ENCODE measurements around the gene C16orf89. TPM values are rescaled to one million over a fixed set of nuclear protein-coding genes. Genes with fewer than 3 reads are reported as not detected.

C16orf89 gene
- total and polyA plus RNA-seq, 2 donors (not counting 1 experiment from before 2014, with no cell fraction given): not detected

DNA sequence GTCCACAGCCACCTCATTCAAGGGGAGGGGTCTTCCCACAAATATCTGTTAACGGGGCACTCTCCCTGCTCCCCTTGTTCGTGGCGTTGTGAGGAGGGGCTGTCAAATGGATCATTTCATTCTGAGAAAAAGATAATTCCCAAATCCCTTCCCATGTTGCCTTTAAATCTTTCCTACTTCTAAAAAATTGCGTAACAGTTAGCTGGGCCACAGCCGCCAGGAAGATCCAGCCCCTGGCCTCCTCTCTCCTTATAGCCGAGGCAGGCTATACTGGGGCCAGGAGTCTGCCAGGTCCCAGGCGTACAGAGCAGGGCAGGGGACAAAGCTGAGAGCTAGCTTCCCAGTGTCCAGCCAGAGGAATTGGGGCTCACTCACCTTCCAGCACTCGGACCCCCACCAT, 430 bp downstream of the C16orf89 start:
- H3K27me3 Mint-ChIP-seq: peaks cover 10% of the 10 kb centered on the region
- no peak for TF ChIP-seq EZH2 (IDR thresholded peaks at IDR 0.05; ENCODE audit: borderline replicate concordance, insufficient read depth, low read depth, low read length, poor library complexity, severe bottlenecking)
- TF ChIP-seq, protein P1, sequence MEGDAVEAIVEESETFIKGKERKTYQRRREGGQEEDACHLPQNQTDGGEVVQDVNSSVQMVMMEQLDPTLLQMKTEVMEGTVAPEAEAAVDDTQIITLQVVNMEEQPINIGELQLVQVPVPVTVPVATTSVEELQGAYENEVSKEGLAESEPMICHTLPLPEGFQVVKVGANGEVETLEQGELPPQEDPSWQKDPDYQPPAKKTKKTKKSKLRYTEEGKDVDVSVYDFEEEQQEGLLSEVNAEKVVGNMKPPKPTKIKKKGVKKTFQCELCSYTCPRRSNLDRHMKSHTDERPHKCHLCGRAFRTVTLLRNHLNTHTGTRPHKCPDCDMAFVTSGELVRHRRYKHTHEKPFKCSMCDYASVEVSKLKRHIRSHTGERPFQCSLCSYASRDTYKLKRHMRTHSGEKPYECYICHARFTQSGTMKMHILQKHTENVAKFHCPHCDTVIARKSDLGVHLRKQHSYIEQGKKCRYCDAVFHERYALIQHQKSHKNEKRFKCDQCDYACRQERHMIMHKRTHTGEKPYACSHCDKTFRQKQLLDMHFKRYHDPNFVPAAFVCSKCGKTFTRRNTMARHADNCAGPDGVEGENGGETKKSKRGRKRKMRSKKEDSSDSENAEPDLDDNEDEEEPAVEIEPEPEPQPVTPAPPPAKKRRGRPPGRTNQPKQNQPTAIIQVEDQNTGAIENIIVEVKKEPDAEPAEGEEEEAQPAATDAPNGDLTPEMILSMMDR (IDR thresholded peaks at IDR 0.05): no peak
- WGBS (ENCODE audit: insufficient coverage): 92% methylated on average over 5 of the region's 8 CpGs
- Histone ChIP-seq H2AFZ (ENCODE audit: insufficient read depth, low read depth, low read length, poor library complexity, severe bottlenecking) (no peak overlapping the region), H3K27me3 (replicated peaks in 1 of 4; ENCODE audit: control extremely low read depth in 1 of 4, control insufficient read depth in 3 of 4, insufficient read depth in 4 of 4, low read length in 3 of 4) (peaks cover 0 to 7% (median 0%) of the 10 kb centered on the region in 4 experiments), H3K36me3 (replicated peaks in 1 of 2; ENCODE audit: control extremely low read depth in 1 of 2, control insufficient read depth in 1 of 2, extremely low read depth in 1 of 2, insufficient read depth in 2 of 2, low read length in 1 of 2) (no peaks in the 10 kb centered on the region), H3K4me3 (ENCODE audit: control extremely low read depth in 1 of 5, extremely low read depth in 1 of 5, insufficient read depth in 1 of 5, low read depth in 2 of 5, low read length in 4 of 5) (no peak overlapping the region), H3K27ac (ENCODE audit: low read length in 2 of 2) (no peak overlapping the region), H3K9ac (ENCODE audit: low read length) (no peak overlapping the region), H3K4me1 (ENCODE audit: control insufficient read depth in 2 of 2, insufficient read depth in 2 of 2, low read length in 2 of 2) (no peaks in the 10 kb centered on the region), H4K20me1 (ENCODE audit: control insufficient read depth, insufficient read depth, low read length, poor library complexity, severe bottlenecking) (no peaks in the 10 kb centered on the region), H3K4me2 (replicated peaks; ENCODE audit: low read depth, low read length, poor library complexity, severe bottlenecking) (no peak overlapping the region), H3K9me3 (ENCODE audit: control extremely low read depth in 1 of 3, control insufficient read depth in 2 of 3, insufficient read depth in 1 of 3, low read length in 2 of 3) (no peaks in the 10 kb centered on the region), H3K79me2 (ENCODE audit: control insufficient read depth, insufficient read depth, low read length) (no peaks in the 10 kb centered on the region)
- ATAC-seq (ENCODE audit: low read depth) (no peak), DNase-seq (no peak)
- no peak overlapping the region for H3K4me3 Mint-ChIP-seq
- intact Hi-C loops (cut with micrococcal nuclease): no loop called here
- no peaks in the 10 kb centered on the region for H3K4me1 Mint-ChIP-seq
- CTCF ChIA-PET: no interaction called here
- no peaks in the 10 kb centered on the region for H3K9me3 Mint-ChIP-seq (ENCODE audit: insufficient read depth)
- no peak overlapping the region for H3K27ac Mint-ChIP-seq
- POLR2A ChIA-PET: no interaction called here

DNA sequence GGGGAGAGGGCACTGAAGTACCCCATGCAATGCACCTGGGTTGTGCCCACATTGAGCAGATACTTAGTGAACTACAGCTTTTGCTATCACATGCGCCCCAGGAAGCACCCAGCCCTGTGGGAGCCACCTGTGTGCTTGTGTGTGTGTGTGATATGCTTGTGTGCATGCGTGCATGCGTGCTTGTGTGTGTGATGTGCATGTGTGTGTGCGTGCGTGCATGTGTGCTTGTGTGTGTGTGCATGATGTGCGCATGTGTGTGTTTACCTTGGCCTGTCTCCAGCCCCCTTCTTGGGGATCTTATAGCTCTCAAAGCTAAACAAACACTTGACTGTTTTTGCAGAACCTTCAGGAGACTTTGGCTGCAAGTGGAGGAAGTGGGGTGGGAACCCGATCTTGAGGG, 841 bp downstream of the C16orf89 start:
- Histone ChIP-seq H3K27me3 (replicated peaks in 1 of 4; ENCODE audit: control extremely low read depth in 1 of 4, control insufficient read depth in 3 of 4, insufficient read depth in 4 of 4, low read length in 3 of 4) (peaks cover 0 to 7% (median 0%) of the 10 kb centered on the region in 4 experiments), H3K9ac (ENCODE audit: low read length) (no peak overlapping the region), H3K4me3 (ENCODE audit: control extremely low read depth in 1 of 5, extremely low read depth in 1 of 5, insufficient read depth in 1 of 5, low read depth in 2 of 5, low read length in 4 of 5) (no peak overlapping the region), H3K79me2 (ENCODE audit: control insufficient read depth, insufficient read depth, low read length) (no peaks in the 10 kb centered on the region), H4K20me1 (ENCODE audit: control insufficient read depth, insufficient read depth, low read length, poor library complexity, severe bottlenecking) (no peaks in the 10 kb centered on the region), H2AFZ (ENCODE audit: insufficient read depth, low read depth, low read length, poor library complexity, severe bottlenecking) (no peak overlapping the region), H3K27ac (ENCODE audit: low read length in 2 of 2) (no peak overlapping the region), H3K36me3 (replicated peaks in 1 of 2; ENCODE audit: control extremely low read depth in 1 of 2, control insufficient read depth in 1 of 2, extremely low read depth in 1 of 2, insufficient read depth in 2 of 2, low read length in 1 of 2) (no peaks in the 10 kb centered on the region), H3K9me3 (ENCODE audit: control extremely low read depth in 1 of 3, control insufficient read depth in 2 of 3, insufficient read depth in 1 of 3, low read length in 2 of 3) (no peaks in the 10 kb centered on the region), H3K4me1 (ENCODE audit: control insufficient read depth in 2 of 2, insufficient read depth in 2 of 2, low read length in 2 of 2) (no peaks in the 10 kb centered on the region), H3K4me2 (replicated peaks; ENCODE audit: low read depth, low read length, poor library complexity, severe bottlenecking) (no peak overlapping the region)
- Mint-ChIP-seq H3K4me1 (no peaks in the 10 kb centered on the region), H3K27me3 (peaks cover 10% of the 10 kb centered on the region), H3K27ac (no peak overlapping the region), H3K9me3 (ENCODE audit: insufficient read depth) (no peaks in the 10 kb centered on the region), H3K4me3 (no peak overlapping the region)
- intact Hi-C loops (cut with micrococcal nuclease): no loop called here
- ATAC-seq (ENCODE audit: low read depth): no peak
- DNase-seq: no peak
- ChIA-PET POLR2A (no interaction called here), CTCF (no interaction called here)
- TF ChIP-seq, protein P1 (IDR thresholded peaks at IDR 0.05): no peak
- no peak for TF ChIP-seq EZH2 (IDR thresholded peaks at IDR 0.05; ENCODE audit: borderline replicate concordance, insufficient read depth, low read depth, low read length, poor library complexity, severe bottlenecking)
- 78% methylated on average over 1 of the region's 7 CpGs for WGBS (ENCODE audit: insufficient coverage)

Measured in B cell (primary cell).